ENCODE measurements around the gene BTRC.
"Not testable (repeated sequence)": the region's sequence is repeated elsewhere in the genome, so short reads cannot be mapped to it uniquely, and the experiment has no call there.

BTRC gene

GRCh38 chr10:101353692-101354327, at the start of gene BTRC:
Gene BTRC (plus strand): TSS chr10:101354165. CDS start chr10:101354181, 16 bp downstream.
- peak; percentile 98 to 99 for DNase-seq

- DNase-seq = no peak
Observed at GRCh38 chr10:101304316-101304715, 49.6 kb upstream of the BTRC start.

GRCh38 chr10:101305320-101306241, 48.4 kb upstream of the BTRC start:
- no peak for DNase-seq

DNA sequence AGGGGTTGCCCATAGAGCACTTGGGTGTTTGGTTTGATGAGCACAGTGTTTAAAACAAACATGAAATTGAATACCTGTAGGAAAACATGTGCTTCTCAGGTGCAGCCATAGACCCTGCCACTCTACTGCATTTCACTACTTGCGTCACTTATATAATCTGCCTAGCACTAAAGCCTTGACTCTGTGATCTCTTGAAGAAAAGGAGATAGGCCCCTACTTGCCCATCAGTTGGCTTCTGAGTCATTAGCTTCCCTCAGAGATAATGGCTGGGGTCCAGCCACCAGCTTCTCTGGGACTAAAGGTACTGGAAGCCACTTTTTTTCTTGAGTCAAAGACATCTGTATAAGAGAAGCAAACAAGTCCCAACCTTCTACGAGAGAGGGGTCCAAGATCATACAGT, 45.9 kb upstream of the BTRC start:
- no peak for DNase-seq

DNA sequence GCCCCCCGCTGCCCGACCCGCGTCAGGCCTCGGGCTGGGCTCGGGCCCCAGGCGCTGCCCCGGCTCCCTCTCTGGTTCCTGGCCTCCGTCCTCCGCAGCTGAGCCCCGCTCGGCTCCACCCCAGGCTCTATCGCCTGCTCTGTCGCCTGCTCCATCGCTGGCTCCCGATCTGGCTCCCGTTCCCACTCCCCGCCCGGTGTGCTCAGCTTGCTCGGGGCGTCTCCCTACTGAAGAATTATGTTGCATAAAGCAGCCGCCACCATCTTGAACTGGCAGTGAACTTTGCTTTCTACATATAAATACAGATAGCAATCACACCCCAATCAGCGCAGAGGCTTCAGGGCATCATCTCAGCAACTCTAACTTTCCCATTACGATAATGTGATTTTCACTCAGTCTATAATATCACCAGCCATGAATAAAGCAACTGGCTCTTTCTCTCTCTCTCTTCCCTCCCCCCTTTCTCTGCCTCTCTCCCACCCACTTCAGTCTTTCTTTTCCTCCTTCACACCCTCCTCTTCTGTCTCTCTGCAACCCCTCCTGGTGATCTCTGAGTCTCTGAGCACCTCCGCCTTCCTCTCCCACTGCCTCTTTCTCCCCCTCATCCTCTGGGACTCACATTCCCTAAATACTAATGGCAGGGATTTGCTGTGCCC, 43.3 kb upstream of the BTRC start:
- DNase-seq = no peak

- no peak for DNase-seq
Observed at GRCh38 chr10:101311185-101312066, 42.5 kb upstream of the BTRC start.

DNA sequence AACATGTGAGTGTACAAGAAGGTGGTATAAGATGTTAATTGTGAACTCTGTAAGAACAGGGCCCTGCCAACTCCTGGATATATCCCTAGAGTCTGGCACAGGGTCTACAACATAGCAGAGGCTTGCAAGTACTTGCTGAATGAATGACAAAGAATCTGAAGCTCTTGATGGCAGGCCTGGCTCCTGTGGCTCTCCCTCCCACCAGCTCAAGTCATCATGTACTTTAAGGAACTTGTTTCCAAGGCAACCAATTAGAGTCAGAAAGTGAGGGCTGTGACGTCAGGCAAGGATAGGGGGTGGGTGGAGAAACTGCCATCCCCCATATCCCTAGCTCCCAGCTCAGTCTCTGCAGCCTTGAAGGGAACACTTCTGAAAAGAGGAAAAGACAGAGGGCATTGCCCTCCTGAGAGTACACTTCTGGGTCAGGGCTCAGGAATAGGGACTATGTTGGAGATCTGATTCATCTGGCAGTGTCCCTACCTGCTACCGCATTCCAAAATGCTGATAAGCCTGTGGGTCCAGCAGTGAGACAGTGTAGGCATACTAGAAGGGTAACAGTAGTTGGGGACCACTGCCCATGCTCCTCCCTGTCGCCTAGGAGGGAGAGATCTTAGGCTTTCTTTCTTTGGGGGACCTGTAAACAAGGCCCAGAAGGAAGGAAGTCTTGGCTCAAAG, 34.6 kb upstream of the BTRC start:
- DNase-seq = no peak

- no peak for DNase-seq
Observed at GRCh38 chr10:101321073-101321472, 32.9 kb upstream of the BTRC start.

DNA sequence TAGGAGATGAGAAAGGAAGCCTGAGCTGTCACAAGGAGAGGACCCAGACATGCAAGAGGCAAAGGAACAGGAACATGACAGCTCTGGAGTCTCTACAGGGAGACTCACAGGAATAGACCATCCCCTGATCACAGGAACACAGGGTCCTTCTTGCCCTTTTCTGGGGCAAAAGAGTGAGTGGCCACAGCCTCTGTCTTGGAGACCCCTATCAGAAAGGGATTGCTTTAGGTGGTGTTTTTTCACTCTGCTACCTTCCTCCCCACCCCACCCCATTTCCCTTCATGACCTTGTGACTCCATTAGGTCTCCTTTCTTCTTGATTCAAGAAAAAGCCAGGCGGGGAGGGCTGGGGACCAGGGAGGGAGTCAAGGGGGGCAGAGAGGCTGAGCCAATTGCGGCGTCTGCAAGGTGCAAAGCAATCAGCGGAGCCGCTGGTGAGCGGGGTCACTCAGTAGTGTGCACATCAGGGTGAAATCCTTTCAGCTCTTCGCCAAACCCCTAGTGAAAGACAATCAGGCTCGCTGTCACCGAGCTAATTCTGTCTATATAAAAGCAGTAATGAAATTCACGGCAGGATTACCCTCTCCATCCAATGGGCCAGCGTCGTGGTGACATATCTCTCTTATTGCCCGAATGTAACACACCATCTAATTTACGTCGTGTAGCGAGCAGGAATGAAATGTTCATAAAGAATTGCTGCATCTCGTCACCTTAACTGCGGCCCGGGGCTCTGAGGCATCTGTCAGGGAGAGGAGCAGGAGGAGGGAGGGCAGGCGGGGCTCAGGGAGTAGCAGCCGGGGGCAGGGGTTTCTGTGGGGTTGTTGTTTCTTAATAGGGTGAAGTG, 31.5 kb upstream of the BTRC start:
- no peak for DNase-seq

DNA sequence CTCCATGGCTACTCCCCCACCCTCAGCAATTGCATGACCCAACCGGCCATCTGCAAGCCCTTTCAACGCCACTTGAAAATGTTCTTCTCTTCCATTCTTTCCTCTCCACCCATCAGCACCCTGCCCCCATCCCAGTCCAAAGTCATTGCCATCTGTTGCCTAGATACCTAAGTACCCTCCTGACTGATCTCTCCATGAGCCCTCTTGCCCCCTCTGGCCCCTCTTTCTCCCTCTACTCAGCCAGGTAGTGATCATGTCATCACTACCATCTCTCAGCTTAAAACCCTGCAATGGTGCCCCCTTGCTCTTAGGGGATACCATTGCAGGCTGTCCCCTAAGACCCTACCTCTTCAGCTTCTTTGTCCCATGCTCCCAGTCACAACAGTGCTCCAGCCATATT, 30.5 kb upstream of the BTRC start:
- DNase-seq = no peak

DNA sequence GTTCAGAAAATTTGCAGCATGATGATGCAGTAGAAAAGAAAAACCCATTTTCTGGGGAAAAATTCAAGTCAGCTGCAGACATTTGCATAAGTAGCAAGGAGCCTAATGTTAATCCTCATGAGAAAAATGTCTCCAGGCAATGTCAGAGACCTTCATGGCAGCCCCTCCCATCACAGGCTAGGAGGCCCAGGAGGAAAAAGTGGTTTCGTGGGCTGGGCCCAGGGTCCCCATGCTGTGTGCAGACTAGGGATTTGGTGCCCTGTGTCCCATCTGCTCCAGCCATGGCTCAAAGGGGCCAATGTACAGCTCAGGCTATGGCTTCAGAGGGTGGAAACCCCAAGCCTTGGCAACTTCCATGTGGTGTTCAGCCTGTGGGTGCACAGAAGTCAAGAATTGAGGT, 26.5 kb upstream of the BTRC start:
- not testable (repeated sequence) for DNase-seq

- no peak for DNase-seq
Observed at GRCh38 chr10:101329341-101330032, 24.5 kb upstream of the BTRC start.

DNA sequence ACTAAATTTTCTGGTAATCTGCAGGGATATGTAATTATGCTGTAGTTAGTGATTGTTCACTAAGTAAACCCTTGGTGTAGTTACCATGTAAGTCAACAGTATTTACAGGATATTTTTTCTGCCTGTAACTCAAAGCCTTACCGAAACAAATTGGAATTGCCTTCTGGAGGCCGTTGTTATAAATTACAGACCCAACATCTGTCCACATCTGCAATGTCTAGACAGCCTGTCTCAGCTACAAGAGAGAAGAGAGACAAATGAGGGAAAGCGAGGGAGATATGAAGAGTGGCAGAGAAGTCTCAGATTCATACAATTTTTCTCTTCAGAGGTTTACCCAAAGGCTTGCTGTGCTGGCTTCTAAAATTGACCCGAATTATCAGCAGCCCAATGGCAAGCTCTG, 23.7 kb upstream of the BTRC start:
- no peak for DNase-seq

- DNase-seq = no peak
Observed at GRCh38 chr10:101330631-101331225, 23.2 kb upstream of the BTRC start.

DNA sequence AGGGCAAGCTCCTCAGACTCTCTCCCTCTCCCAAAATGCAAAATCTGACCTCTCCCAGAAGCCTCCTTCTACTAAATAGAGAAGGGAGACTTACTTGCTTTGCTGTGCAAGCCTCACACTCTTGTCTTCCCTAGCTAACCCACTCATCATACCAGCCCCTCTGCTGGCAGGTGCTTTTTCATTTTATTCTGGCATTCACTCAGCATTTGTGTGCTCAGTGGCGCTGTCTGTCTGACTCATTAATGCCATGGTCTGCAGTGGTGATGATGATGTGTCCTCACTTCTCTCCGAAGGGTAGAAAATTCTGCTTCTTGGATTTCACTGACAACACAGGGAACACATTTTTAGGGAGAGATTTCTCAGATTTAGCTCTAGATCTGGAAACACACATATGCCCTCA, 22.0 kb upstream of the BTRC start:
- no peak for DNase-seq

DNA sequence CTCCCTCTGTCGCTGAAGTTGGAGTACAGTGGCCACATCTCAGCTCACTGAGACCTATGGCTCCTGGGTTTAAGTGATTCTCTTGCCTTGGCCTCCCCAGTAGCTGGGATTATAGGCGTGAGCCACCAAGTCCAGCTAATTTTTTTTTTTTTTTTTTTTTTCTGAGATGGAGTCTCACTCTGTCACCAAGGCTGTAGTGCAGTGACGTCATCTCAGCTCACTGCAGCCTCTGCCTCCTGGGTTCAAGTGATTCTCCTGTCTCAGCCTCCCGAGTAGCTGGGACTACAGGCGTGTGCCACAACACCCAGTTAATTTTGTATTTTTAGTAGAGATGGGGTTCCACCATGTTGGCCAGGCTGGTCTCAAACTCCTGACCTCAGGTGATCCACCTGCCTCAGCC, 19.7 kb upstream of the BTRC start:
- not testable (repeated sequence) for DNase-seq

DNA sequence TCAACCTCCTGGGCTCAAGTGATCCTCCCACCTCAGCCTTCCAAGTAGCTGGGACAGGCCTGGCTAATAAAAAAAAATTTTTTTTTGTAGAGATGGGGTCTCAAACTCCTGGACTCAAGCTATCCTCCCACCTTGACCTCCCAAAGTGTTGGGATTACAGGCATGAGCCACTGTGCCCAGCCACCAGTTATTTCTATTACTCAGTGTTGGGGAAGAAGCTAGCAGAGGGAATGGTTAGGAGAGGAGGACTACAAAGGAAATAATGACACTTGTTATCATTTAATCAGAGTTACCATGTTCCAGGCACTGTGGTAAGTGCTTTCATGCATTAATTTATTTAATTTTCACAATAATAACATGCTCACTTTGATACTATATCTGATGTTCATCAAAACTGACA, 17.6 kb upstream of the BTRC start:
- no peak for DNase-seq

DNA sequence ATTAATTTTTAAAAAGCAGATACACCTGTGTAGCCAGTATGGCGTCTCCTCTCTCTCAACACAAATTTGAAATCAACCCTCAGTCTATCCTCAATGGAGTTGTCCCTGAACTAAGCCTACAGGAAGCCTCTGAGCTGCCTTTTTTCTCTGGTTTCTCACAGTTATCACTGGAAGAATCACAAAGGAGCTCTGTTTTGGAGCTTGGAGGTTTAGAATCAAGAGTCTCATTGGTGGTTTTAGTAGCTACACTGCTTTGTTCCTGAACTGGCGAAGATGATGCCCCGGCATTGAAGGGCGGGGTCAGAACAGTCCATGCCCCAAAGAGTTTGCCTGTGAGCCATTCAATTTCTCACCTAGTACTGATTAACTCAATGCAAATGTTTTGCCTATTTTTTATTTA, 16.1 kb upstream of the BTRC start:
- DNase-seq = no peak

- DNase-seq = no peak
Observed at GRCh38 chr10:101341438-101341837, 12.5 kb upstream of the BTRC start.

GRCh38 chr10:101346177-101346576, 7.8 kb upstream of the BTRC start:
- DNase-seq = no peak
